ENCODE results near the gene PLCB2.

The PLCB2 gene

GRCh38 chr15:40301467-40302179, 6.1 kb downstream of the PLCB2 start:
- DNase-seq: no peak

- DNase-seq: no peak
Measured at GRCh38 chr15:40300771-40301170, 7.0 kb downstream of the PLCB2 start.

- no peak for DNase-seq
Measured at GRCh38 chr15:40300367-40300766, 7.4 kb downstream of the PLCB2 start.

GRCh38 chr15:40298216-40298935, 9.4 kb downstream of the PLCB2 start:
- DNase-seq: no peak

GRCh38 chr15:40297356-40297755, 10.4 kb downstream of the PLCB2 start:
- DNase-seq: no peak

GRCh38 chr15:40296561-40297230, 11.0 kb downstream of the PLCB2 start:
- no peak for DNase-seq

- DNase-seq: no peak
Measured at GRCh38 chr15:40295877-40296560, 11.7 kb downstream of the PLCB2 start.

- DNase-seq: no peak
Measured at GRCh38 chr15:40295297-40295696, 12.4 kb downstream of the PLCB2 start.

- no peak for DNase-seq
Measured at GRCh38 chr15:40293905-40294895, 13.5 kb downstream of the PLCB2 start.

- no peak for DNase-seq
Measured at GRCh38 chr15:40293006-40293405, 14.7 kb downstream of the PLCB2 start.

GRCh38 chr15:40292246-40292645, 15.5 kb downstream of the PLCB2 start:
- no peak for DNase-seq

GRCh38 chr15:40290918-40291574, 16.7 kb downstream of the PLCB2 start:
- DNase-seq: no peak

GRCh38 chr15:40290545-40290917, 17.2 kb downstream of the PLCB2 start:
- no peak for DNase-seq

GRCh38 chr15:40289140-40289775, 18.5 kb downstream of the PLCB2 start:
- DNase-seq: peak; percentile 34

GRCh38 chr15:40287968-40288367, 19.8 kb downstream of the PLCB2 start:
- DNase-seq: no peak

- DNase-seq: no peak
Measured at GRCh38 chr15:40287505-40287904, 20.2 kb downstream of the PLCB2 start.

- no peak for DNase-seq
Measured at GRCh38 chr15:40286794-40287193, 20.9 kb downstream of the PLCB2 start.

- DNase-seq: no peak
Measured at GRCh38 chr15:40286061-40286532, 21.6 kb downstream of the PLCB2 start.

- DNase-seq: no peak
Measured at GRCh38 chr15:40285554-40286011, 22.2 kb downstream of the PLCB2 start.

- DNase-seq: no peak
Measured at GRCh38 chr15:40285151-40285550, 22.6 kb downstream of the PLCB2 start.
